GM12878 (cell line): ENCODE data around the gene TBXAS1. TPM values are rescaled to one million over a fixed set of nuclear protein-coding genes. Genes with fewer than 3 reads are reported as not detected.

Experiments used
- ATAC-seq: fragments of 200-7000 bp; cut with Tn5 transposase; 3 replicates; pipeline ENCODE4 v1.9.1; 2020; ENCODE audit warnings: mild to moderate bottlenecking, moderate library complexity
- BruUV-seq: library from RNA; stranded (reverse); fragments of 400-500 nt; replicated peaks from 2 replicates; lab custom pipeline; 2021; lab: Mats Ljungman, UMichigan
- CTCF ChIA-PET: fragments of 300-600 bp; sonication (Branson Sonifier 250); formaldehyde crosslinking; extraction: SDS; loops from one replicate; lab custom pipeline; 2021; ENCODE audit warnings: inconsistent platforms; lab: Yijun Ruan, JAX
- POLR2A ChIA-PET: fragments of 350-600 bp; formaldehyde crosslinking; extraction: SDS; loops from one replicate; lab custom pipeline; 2021; ENCODE audit warnings: inconsistent platforms; lab: Charles Lee
- RAD21 ChIA-PET: fragments of 300-600 bp; sonication (Branson Sonifier 250); formaldehyde crosslinking; loops from one replicate; lab custom pipeline; 2023; ENCODE audit warnings: antibody characterized with exemption; ENCODE audit not compliant: unreplicated experiment; lab: Charles Lee
- SMC1A ChIA-PET: fragments of 300-600 bp; sonication (Branson Sonifier 250); formaldehyde crosslinking; loops from one replicate; lab custom pipeline; 2023; ENCODE audit not compliant: unreplicated experiment, uncharacterized antibody; lab: Charles Lee
- DNase-seq: peaks from one replicate; pipeline ENCODE4 v3.0.0-alpha.2; 2011; ENCODE audit warnings: low read depth, low spot score
- FAIRE-seq: peaks from 3 replicates; lab custom pipeline; 2011; peaks lifted over from hg19 to GRCh38; lab: Jason Lieb, UNC
- H2AFZ ChIP-seq: 2 replicates; pipeline ENCODE4 v1.6.0; 2011; ENCODE audit warnings: low read depth, low read length, control low read depth; ENCODE audit not compliant: control insufficient read depth
- H3K27ac ChIP-seq: 2 replicates; pipeline ENCODE4 v1.5.1; 2011; ENCODE audit warnings: control low read depth; ENCODE audit not compliant: control insufficient read depth, insufficient read depth
- H3K27me3 ChIP-seq, 2 experiments: replicated peaks in 1 of 2; 2 replicates each; pipeline versions ENCODE4 v1.6.0 to v1.6.1; 2011; ENCODE audit warnings: low read length in 1 of 2; ENCODE audit not compliant: control insufficient read depth in 2 of 2, insufficient read depth in 2 of 2
- H3K36me3 ChIP-seq, 2 experiments: 2 replicates each; pipeline ENCODE4 v1.5.1; 2011; ENCODE audit warnings: low read length in 1 of 2; ENCODE audit not compliant: control insufficient read depth in 2 of 2, insufficient read depth in 2 of 2
- H3K4me1 ChIP-seq: 2 replicates; pipeline ENCODE4 v1.6.1; 2011; ENCODE audit warnings: mild to moderate bottlenecking, low read length, moderate library complexity, mixed read lengths; ENCODE audit not compliant: control insufficient read depth, insufficient read depth
- H3K4me2 ChIP-seq: 2 replicates; pipeline ENCODE4 v1.6.0; 2011; ENCODE audit warnings: control low read depth; ENCODE audit not compliant: control insufficient read depth, insufficient read depth
- H3K4me3 ChIP-seq: fragments of 200-600 bp; sonication (generic); 2 replicates; pipeline ENCODE4 v1.5.1; 2016
- H3K79me2 ChIP-seq: 2 replicates; pipeline ENCODE4 v1.6.0; 2011; ENCODE audit warnings: low read length; ENCODE audit not compliant: control insufficient read depth, insufficient read depth
- H3K9ac ChIP-seq: 2 replicates; pipeline ENCODE4 v1.8.0; 2011; ENCODE audit warnings: low read length, control low read depth, mixed read lengths; ENCODE audit not compliant: control insufficient read depth, insufficient read depth
- H3K9me3 ChIP-seq: replicated peaks from 3 replicates; pipeline ENCODE4 v1.5.1; 2011; ENCODE audit warnings: mild to moderate bottlenecking, low read length; ENCODE audit not compliant: control insufficient read depth, insufficient read depth
- H4K20me1 ChIP-seq: 2 replicates; pipeline ENCODE4 v1.6.0; 2011; ENCODE audit not compliant: control insufficient read depth, insufficient read depth
- CHD4 ChIP-seq: fragments of 200-600 bp; sonication (generic); IDR thresholded peaks from 2 replicates; pipeline ENCODE4 v1.6.1; 2016; ENCODE audit warnings: mild to moderate bottlenecking
- DPF2 ChIP-seq: fragments of 450-650 bp; IDR thresholded peaks from 2 replicates; pipeline ENCODE4 v1.6.1; 2017; ENCODE audit warnings: mild to moderate bottlenecking
- ELK1 ChIP-seq: IDR thresholded peaks from 2 replicates; pipeline ENCODE4 v1.6.1; 2012; ENCODE audit warnings: low read depth, low read length, improper control_type of control experiment
- EP300 ChIP-seq, 2 experiments: fragments of 150-350 bp in 1 of 2; IDR thresholded peaks; 2 replicates each; pipeline ENCODE4 v1.6.1; 2011 to 2012; ENCODE audit warnings: low read depth in 2 of 2, low read length in 2 of 2, borderline replicate concordance in 1 of 2, improper control_type of control experiment in 1 of 2, inconsistent platforms in 1 of 2; ENCODE audit not compliant: control insufficient read depth in 1 of 2
- ESRRA ChIP-seq: IDR thresholded peaks from 2 replicates; pipeline ENCODE4 v1.6.1; 2012; ENCODE audit warnings: mild to moderate bottlenecking, low read length, improper control_type of control experiment
- MXI1 ChIP-seq: fragments of 150-350 bp; IDR thresholded peaks from 2 replicates; pipeline ENCODE4 v1.6.1; 2011; ENCODE audit warnings: low read depth, mild to moderate bottlenecking, inconsistent platforms, low read length, improper control_type of control experiment
- NR2F1 ChIP-seq: fragments of 450-650 bp; conservative IDR thresholded peaks from 2 replicates; pipeline ENCODE4 v1.6.1; 2017; ENCODE audit warnings: mild to moderate bottlenecking
- PKNOX1 ChIP-seq: fragments of 450-650 bp; IDR thresholded peaks from 2 replicates; pipeline ENCODE4 v1.6.1; 2016; ENCODE audit warnings: mild to moderate bottlenecking
- POU2F2 ChIP-seq: IDR thresholded peaks from 3 replicates; pipeline ENCODE4 v1.6.1; 2011; ENCODE audit warnings: low read depth, mild to moderate bottlenecking, low read length, borderline replicate concordance
- RAD21 ChIP-seq: IDR thresholded peaks from 2 replicates; pipeline ENCODE4 v1.6.1; 2011; ENCODE audit warnings: mild to moderate bottlenecking, low read depth, low read length, moderate library complexity; ENCODE audit not compliant: insufficient read depth
- SMAD5 ChIP-seq: IDR thresholded peaks from 2 replicates; pipeline ENCODE4 v1.6.1; 2016; ENCODE audit warnings: antibody characterized with exemption, low read depth
- SPI1 ChIP-seq: IDR thresholded peaks from 2 replicates; pipeline ENCODE4 v1.6.1; 2011; ENCODE audit warnings: low read depth, mild to moderate bottlenecking, low read length, moderate library complexity, borderline replicate concordance; ENCODE audit not compliant: insufficient read depth
- SREBF2 ChIP-seq: IDR thresholded peaks from 2 replicates; pipeline ENCODE4 v1.6.1; 2012; ENCODE audit warnings: mild to moderate bottlenecking, low read length
- ZNF622 ChIP-seq: fragments of 450-650 bp; IDR thresholded peaks from 2 replicates; pipeline ENCODE4 v1.6.1; 2017; ENCODE audit warnings: mild to moderate bottlenecking, inconsistent platforms
- WGBS: methylation state at CpG from one replicate; pipeline ENCODE4 v1.1.6; 2016; ENCODE audit warnings: low lambda C conversion rate; ENCODE audit not compliant: insufficient replicate concordance, insufficient coverage; ENCODE audit errors: missing lambda C conversion rate; 5-methylcytosine and 5-hydroxymethylcytosine counted together
- in situ Hi-C: fragments of 300-500 bp; cut with MboI; formaldehyde crosslinking; loops from 9 replicates; pipeline ENCODE4 v1.14.3; 2018; ENCODE audit warnings: mixed read lengths
- intact Hi-C: fragments of 100-400 bp; cut with micrococcal nuclease; formaldehyde crosslinking; loops from one replicate; pipeline ENCODE4 v1.14.2; 2022; ENCODE audit not compliant: unreplicated experiment
- polyA plus RNA-seq, 11 experiments: library from polyadenylated mRNA; depleted of rRNA in 4 of 11; unstranded in 6 of 11; stranded (reverse) in 5 of 11; fragments of >200 nt; fragmentation: Nextera tagmentation in 4 of 11; fragmentation: Illumina TruSeq in 1 of 11; extraction: Ambion mirVana in 4 of 11; extraction: Trizol in 1 of 11; gene quantifications; 1 replicate in 1 of 11; 2 replicates in 10 of 11; pipeline versions ENCODE4 v1.2.1 to v1.2.3, GENCODE V29; 2011 to 2016; ENCODE audit warnings: inconsistent platforms in 2 of 11, missing spikeins in 2 of 11, low read depth in 1 of 11
- total RNA-seq, 4 experiments: library from RNA; depleted of rRNA in 3 of 4; stranded (reverse); fragments of >200 nt in 3 of 4; fragmentation: Illumina TruSeq in 1 of 4; extraction: Trizol in 1 of 4; gene quantifications; 2 replicates each; pipeline versions ENCODE4 v1.2.1 to v1.2.3, GENCODE V29; 2013 to 2021

The TBXAS1 gene
- total and polyA plus RNA-seq, 10 of the 15 experiments (the other 5 are each of a cell fraction or from before 2014, with no cell fraction given) = 1.5 to 32.7 (median 16.3) TPM

- Histone ChIP-seq H3K4me2 (no peak overlapping the region), H3K79me2 (no peaks in the 10 kb centered on the region), H3K27ac (no peak overlapping the region), H3K4me1 (no peaks in the 10 kb centered on the region), H3K27me3 (no peaks in the 10 kb centered on the region), H3K4me3 (no peak overlapping the region), H2AFZ (no peak overlapping the region), H4K20me1 (no peaks in the 10 kb centered on the region), H3K36me3 (peaks cover 4 to 5% of the 10 kb centered on the region in 2 experiments; a peak in 3 of 4 replicates), H3K9me3 (no peaks in the 10 kb centered on the region), H3K9ac (no peak overlapping the region)
- no peak for ATAC-seq
- SMC1A ChIA-PET = no interaction called here
- TF ChIP-seq SPI1 = no peak
- no peak for TF ChIP-seq DPF2
- no peak for TF ChIP-seq ELK1
- TF ChIP-seq SMAD5 = no peak
- TF ChIP-seq CHD4 = no peak
- no peak for TF ChIP-seq MXI1
- no peak for TF ChIP-seq PKNOX1
- TF ChIP-seq SREBF2 = no peak
- TF ChIP-seq NR2F1 = no peak
- no peak for TF ChIP-seq EP300 (IDR thresholded peaks at IDR 0.05; ENCODE audit: borderline replicate concordance in 1 of 2, control insufficient read depth in 1 of 2, low read depth in 2 of 2, low read length in 2 of 2)
- TF ChIP-seq POU2F2 = no peak
- no peak for TF ChIP-seq RAD21
- no peak for TF ChIP-seq ESRRA
- TF ChIP-seq ZNF622 = no peak
- intact Hi-C loops = no loop called here
- DNase-seq = no peak
- CTCF ChIA-PET = interaction anchor here (1.0 kb wide), 1 partner anchor 425 kb away, joined by 3 read pairs; no protein-coding TSS in a partner anchor
- BruUV-seq = no TSS peak
- RAD21 ChIA-PET = no interaction called here
- 97% methylated on average over 9 of the region's 9 CpGs for WGBS
- FAIRE-seq = no peak
- POLR2A ChIA-PET = interaction anchor here (0.6 kb wide), 1 partner anchor 167 kb away, joined by 5 read pairs; no protein-coding TSS in a partner anchor
- in situ Hi-C loops = no loop called here
Measured at GRCh38 chr7:140026935-140027334, 197.9 kb downstream of the TBXAS1 start.
